ENCODE data around the gene ABLIM2. TPM values are rescaled to one million over a fixed set of nuclear protein-coding genes. Genes with fewer than 3 reads are reported as not detected.

Gene ABLIM2
- total RNA-seq, 1 experiment from 2014 or later = 1.0 TPM

- Histone ChIP-seq H2BK12ac (ENCODE audit: insufficient read length, low read depth, low read length) (no peak overlapping the region), H3K23me2 (ENCODE audit: insufficient read length, low read depth, low read length, poor library complexity, severe bottlenecking) (no peaks in the 10 kb centered on the region), H4K20me1 (ENCODE audit: control insufficient read depth, insufficient read depth, insufficient read length) (no peaks in the 10 kb centered on the region), H3K56ac (ENCODE audit: insufficient read length, low read depth, low read length) (no peak overlapping the region), H2AK5ac (ENCODE audit: insufficient read length, low read length) (no peak overlapping the region), H3K4ac (ENCODE audit: low read depth, low read length) (no peak overlapping the region), H3T11ph (ENCODE audit: low read length) (no peak overlapping the region), H3K18ac (ENCODE audit: insufficient read length, low read depth, low read length) (no peak overlapping the region), H3K14ac (ENCODE audit: insufficient read depth, low read length) (no peak overlapping the region), H3K79me1 (ENCODE audit: insufficient read depth, low read depth, low read length, poor library complexity, severe bottlenecking) (no peaks in the 10 kb centered on the region), H2BK15ac (ENCODE audit: low read depth, low read length) (no peak overlapping the region), H4K91ac (ENCODE audit: insufficient read length, low read depth, low read length) (peak overlapping the region; percentile 32), H3K27me3 (ENCODE audit: insufficient read depth, low read length) (no peaks in the 10 kb centered on the region), H3K79me2 (ENCODE audit: insufficient read depth, low read length) (no peaks in the 10 kb centered on the region), H3K23ac (ENCODE audit: insufficient read length, low read depth, low read length) (no peak overlapping the region), H4K5ac (ENCODE audit: insufficient read length, low read depth, low read length) (no peak overlapping the region), H2BK20ac (ENCODE audit: low read depth, low read length, poor library complexity, severe bottlenecking) (no peak overlapping the region), H3K27ac (ENCODE audit: insufficient read length, low read depth, low read length) (no peak overlapping the region), H3K9me3 (ENCODE audit: control insufficient read depth, low read depth, low read length) (no peaks in the 10 kb centered on the region), H2BK5ac (ENCODE audit: insufficient read length, low read length) (no peak overlapping the region), H2AFZ (ENCODE audit: low read length) (no peak overlapping the region), H3K4me1 (ENCODE audit: insufficient read depth, low read length) (peaks cover 2% of the 10 kb centered on the region; the same call in 1 of the 2 replicates), H3K9ac (ENCODE audit: extremely low read depth, insufficient read length, low read length) (no peak overlapping the region), H2BK120ac (ENCODE audit: low read depth, low read length, poor library complexity, severe bottlenecking) (no peak overlapping the region), H3K4me2 (ENCODE audit: insufficient read depth, insufficient read length, low read length) (no peak overlapping the region), H4K8ac (replicated peaks; ENCODE audit: insufficient read length, low read depth, low read length) (no peak overlapping the region)
- Mint-ChIP-seq H3K9me3 (no peaks in the 10 kb centered on the region), H3K27ac (no peak overlapping the region), H3K4me1 (peaks cover 22 to 43% of the 10 kb centered on the region in 2 experiments), H3K36me3 (ENCODE audit: insufficient read depth in 1 of 3, low read depth in 3 of 3) (no peaks in the 10 kb centered on the region; a peak in 1 of 7 replicates), H3K27me3 (ENCODE audit: low read depth) (no peaks in the 10 kb centered on the region), H3K4me3 (no peak overlapping the region)
- TF ChIP-seq, protein P1, sequence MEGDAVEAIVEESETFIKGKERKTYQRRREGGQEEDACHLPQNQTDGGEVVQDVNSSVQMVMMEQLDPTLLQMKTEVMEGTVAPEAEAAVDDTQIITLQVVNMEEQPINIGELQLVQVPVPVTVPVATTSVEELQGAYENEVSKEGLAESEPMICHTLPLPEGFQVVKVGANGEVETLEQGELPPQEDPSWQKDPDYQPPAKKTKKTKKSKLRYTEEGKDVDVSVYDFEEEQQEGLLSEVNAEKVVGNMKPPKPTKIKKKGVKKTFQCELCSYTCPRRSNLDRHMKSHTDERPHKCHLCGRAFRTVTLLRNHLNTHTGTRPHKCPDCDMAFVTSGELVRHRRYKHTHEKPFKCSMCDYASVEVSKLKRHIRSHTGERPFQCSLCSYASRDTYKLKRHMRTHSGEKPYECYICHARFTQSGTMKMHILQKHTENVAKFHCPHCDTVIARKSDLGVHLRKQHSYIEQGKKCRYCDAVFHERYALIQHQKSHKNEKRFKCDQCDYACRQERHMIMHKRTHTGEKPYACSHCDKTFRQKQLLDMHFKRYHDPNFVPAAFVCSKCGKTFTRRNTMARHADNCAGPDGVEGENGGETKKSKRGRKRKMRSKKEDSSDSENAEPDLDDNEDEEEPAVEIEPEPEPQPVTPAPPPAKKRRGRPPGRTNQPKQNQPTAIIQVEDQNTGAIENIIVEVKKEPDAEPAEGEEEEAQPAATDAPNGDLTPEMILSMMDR (conservative IDR thresholded peaks at IDR 0.05) = no peak
- DNase-seq = no peak
- no CpG with 5 or more reads among the region's 17 CpGs for WGBS (ENCODE audit: extremely low coverage, insufficient read length, low lambda C conversion rate)
Observed at GRCh38 chr4:8084031-8084660, 74.5 kb downstream of the ABLIM2 start.
